GM12875 (cell line): ENCODE results near the gene EPAS1.

Experiments used
- H3K4me3 ChIP-seq: one replicate; pipeline ENCODE4 v1.5.1; 2011; ENCODE audit warnings: low read depth, low read length, control low read depth
- CTCF ChIP-seq: IDR thresholded peaks from 2 replicates; pipeline ENCODE4 v1.5.1; 2011; ENCODE audit warnings: low read depth, mild to moderate bottlenecking, control low read depth, inconsistent platforms, low read length, moderate library complexity, borderline replicate concordance; ENCODE audit not compliant: insufficient read depth

Gene EPAS1

GRCh38 chr2:46339676-46340459 is 42.7 kb downstream of the EPAS1 start:
- no peak for TF ChIP-seq CTCF
- H3K4me3 ChIP-seq: no peak overlapping the region

- no peak overlapping the region for H3K4me3 ChIP-seq
- no peak for TF ChIP-seq CTCF
These were observed 43.7 kb downstream of the EPAS1 start for GRCh38 chr2:46340740-46341420.

GRCh38 chr2:46342566-46343315 is 45.5 kb downstream of the EPAS1 start:
- TF ChIP-seq CTCF: no peak
- no peak overlapping the region for H3K4me3 ChIP-seq

GRCh38 chr2:46344706-46345105 is 47.5 kb downstream of the EPAS1 start:
- no peak overlapping the region for H3K4me3 ChIP-seq
- no peak for TF ChIP-seq CTCF

- no peak for TF ChIP-seq CTCF
These were observed 48.6 kb downstream of the EPAS1 start for GRCh38 chr2:46345775-46346174.

GRCh38 chr2:46346719-46347118 is 49.5 kb downstream of the EPAS1 start:
- no peak for TF ChIP-seq CTCF
- no peak overlapping the region for H3K4me3 ChIP-seq

More at GRCh38 chr2:46345775-46346174, 48.6 kb downstream of the EPAS1 start:
- H3K4me3 ChIP-seq: no peak overlapping the region
